Caco-2 (cell line): ENCODE measurements around the gene SNX24. TPM values are rescaled to one million over a fixed set of nuclear protein-coding genes. Genes with fewer than 3 reads are reported as not detected.

Source experiments
- BruUV-seq: library from RNA; stranded (reverse); fragments of 400-500 nt; replicated peaks from 2 replicates; lab custom pipeline; 2021; lab: Mats Ljungman, UMichigan
- CTCF ChIA-PET: fragments of 300-600 bp; sonication (Branson Sonifier 250); formaldehyde crosslinking; loops from one replicate; lab custom pipeline; 2022; ENCODE audit warnings: antibody characterized with exemption; lab: Charles Lee
- POLR2A ChIA-PET: fragments of 300-600 bp; sonication (Branson Sonifier 250); formaldehyde crosslinking; loops from one replicate; lab custom pipeline; 2022; ENCODE audit warnings: antibody characterized with exemption; lab: Charles Lee
- DNase-seq, 2 experiments: peaks; one replicate each; pipeline versions ENCODE4 v3.0.0 to v3.0.0-alpha.2; 2020 to 2022
- H3K27me3 ChIP-seq: replicated peaks from 2 replicates; pipeline ENCODE4 v1.6.0; 2011; ENCODE audit warnings: low read length; ENCODE audit not compliant: control insufficient read depth, insufficient read depth
- H3K36me3 ChIP-seq: 2 replicates; pipeline ENCODE4 v1.5.1; 2011; ENCODE audit warnings: low read length; ENCODE audit not compliant: control insufficient read depth, insufficient read depth
- H3K4me1 ChIP-seq: fragments of 250-450 bp; sonication (Bioruptor Pico); 2 replicates; pipeline ENCODE4 v1.5.1; 2020; ENCODE audit warnings: mild to moderate bottlenecking
- H3K4me3 ChIP-seq: 2 replicates; pipeline ENCODE4 v1.5.1; 2011; ENCODE audit warnings: low read depth, mild to moderate bottlenecking, control low read depth, low read length
- H3K9me3 ChIP-seq: fragments of 250-450 bp; sonication (Bioruptor Pico); 2 replicates; pipeline ENCODE4 v1.5.1; 2020; ENCODE audit warnings: mild to moderate bottlenecking, moderate library complexity
- H3K27ac Mint-ChIP-seq: one replicate; pipeline ENCODE4 v1.8.0; 2022; ENCODE audit warnings: mixed read lengths; ENCODE audit not compliant: unreplicated experiment
- H3K27me3 Mint-ChIP-seq: one replicate; pipeline ENCODE4 v1.8.0; 2022; ENCODE audit warnings: mixed read lengths; ENCODE audit not compliant: insufficient read depth, unreplicated experiment
- H3K36me3 Mint-ChIP-seq: one replicate; pipeline ENCODE4 v1.8.0; 2022; ENCODE audit warnings: mild to moderate bottlenecking, mixed read lengths; ENCODE audit not compliant: insufficient read depth, unreplicated experiment
- H3K4me1 Mint-ChIP-seq: one replicate; pipeline ENCODE4 v1.8.0; 2022; ENCODE audit warnings: low read depth, mixed read lengths; ENCODE audit not compliant: unreplicated experiment
- H3K4me3 Mint-ChIP-seq: one replicate; pipeline ENCODE4 v1.8.0; 2022; ENCODE audit warnings: mild to moderate bottlenecking, moderate library complexity, mixed read lengths; ENCODE audit not compliant: unreplicated experiment
- H3K9me3 Mint-ChIP-seq: one replicate; pipeline ENCODE4 v1.8.0; 2022; ENCODE audit warnings: mixed read lengths; ENCODE audit not compliant: unreplicated experiment
- CTCF ChIP-seq, 2 experiments: fragments of 200-600 bp in 1 of 2; IDR thresholded peaks; 1 replicate in 1 of 2; 2 replicates in 1 of 2; pipeline versions ENCODE4 v1.5.1 to v1.8.0; 2011 to 2022; ENCODE audit warnings: antibody characterized with exemption in 1 of 2, control low read depth in 1 of 2, inconsistent platforms in 1 of 2, low read depth in 1 of 2, low read length in 1 of 2, mild to moderate bottlenecking in 1 of 2, moderate library complexity in 1 of 2; ENCODE audit not compliant: insufficient read depth in 1 of 2, severe bottlenecking in 1 of 2, unreplicated experiment in 1 of 2
- intact Hi-C: fragments of 100-400 bp; cut with micrococcal nuclease; formaldehyde crosslinking; loops from one replicate; pipeline ENCODE4 v1.10.0; 2022; ENCODE audit not compliant: unreplicated experiment
- total RNA-seq: library from RNA; stranded (reverse); gene quantifications from 2 replicates; pipeline ENCODE4 v1.2.3, GENCODE V29; 2022

SNX24 gene
- total RNA-seq, 1 experiment from 2014 or later, result 38.4 TPM

- TF ChIP-seq CTCF (IDR thresholded peaks at IDR 0.05; ENCODE audit: insufficient read depth in 1 of 2, low read depth in 1 of 2, low read length in 1 of 2, severe bottlenecking in 1 of 2, unreplicated experiment in 1 of 2), result no peak
- intact Hi-C loops, result loop anchor here (10.0 kb wide), 1 partner anchor 713 kb away; no protein-coding TSS in a partner anchor
- Histone ChIP-seq H3K36me3 (no peaks in the 10 kb centered on the region), H3K4me1 (peaks cover 27% of the 10 kb centered on the region), H3K9me3 (no peaks in the 10 kb centered on the region), H3K27me3 (no peaks in the 10 kb centered on the region), H3K4me3 (no peak overlapping the region)
- Mint-ChIP-seq H3K9me3 (no peaks in the 10 kb centered on the region), H3K4me1 (peaks cover 23% of the 10 kb centered on the region), H3K4me3 (no peak overlapping the region), H3K27me3 (no peaks in the 10 kb centered on the region), H3K36me3 (no peaks in the 10 kb centered on the region), H3K27ac (peak overlapping the region; percentile 64)
- DNase-seq, result no peak
- ChIA-PET POLR2A (no interaction called here), CTCF (no interaction called here)
- no TSS peak for BruUV-seq
Observed at GRCh38 chr5:122902263-122902662, 56.9 kb downstream of the SNX24 start.

GRCh38 chr5:122906768-122907167 lies 61.4 kb downstream of the SNX24 start:
- no peaks in the 10 kb centered on the region for H3K27me3 ChIP-seq
- CTCF ChIA-PET, result no interaction called here
- intact Hi-C loops, result loop anchor here (10.0 kb wide), 1 partner anchor 708 kb away; no protein-coding TSS in a partner anchor
- H3K4me1 ChIP-seq, result peaks cover 34% of the 10 kb centered on the region
- TF ChIP-seq CTCF (IDR thresholded peaks at IDR 0.05; ENCODE audit: insufficient read depth in 1 of 2, low read depth in 1 of 2, low read length in 1 of 2, severe bottlenecking in 1 of 2, unreplicated experiment in 1 of 2), result no peak
- Mint-ChIP-seq H3K9me3 (no peaks in the 10 kb centered on the region), H3K4me1 (peaks cover 37% of the 10 kb centered on the region), H3K27me3 (no peaks in the 10 kb centered on the region), H3K27ac (peak overlapping the region; percentile 75), H3K36me3 (no peaks in the 10 kb centered on the region), H3K4me3 (no peak overlapping the region)
- H3K9me3 ChIP-seq, result no peaks in the 10 kb centered on the region
- no peak for DNase-seq
- POLR2A ChIA-PET, result no interaction called here
- no peaks in the 10 kb centered on the region for H3K36me3 ChIP-seq
- H3K4me3 ChIP-seq, result no peak overlapping the region
- no TSS peak for BruUV-seq

- no peaks in the 10 kb centered on the region for H3K36me3 Mint-ChIP-seq
- DNase-seq, result peak; percentile 50 to 58
- no peak for TF ChIP-seq CTCF (IDR thresholded peaks at IDR 0.05; ENCODE audit: insufficient read depth in 1 of 2, low read depth in 1 of 2, low read length in 1 of 2, severe bottlenecking in 1 of 2, unreplicated experiment in 1 of 2)
- ChIA-PET CTCF (interaction anchor here (0.6 kb wide), 2 partner anchors 210 to 390 kb away, joined by 3 to 5 read pairs; no protein-coding TSS in a partner anchor), POLR2A (no interaction called here)
- Histone ChIP-seq H3K4me3 (no peak overlapping the region), H3K27me3 (no peaks in the 10 kb centered on the region), H3K4me1 (peaks cover 32% of the 10 kb centered on the region), H3K9me3 (no peaks in the 10 kb centered on the region), H3K36me3 (no peaks in the 10 kb centered on the region)
- intact Hi-C loops, result loop anchor here (10.0 kb wide), 1 partner anchor 708 kb away; no protein-coding TSS in a partner anchor
- no peaks in the 10 kb centered on the region for H3K9me3 Mint-ChIP-seq
- BruUV-seq, result no TSS peak
- no peaks in the 10 kb centered on the region for H3K27me3 Mint-ChIP-seq
- H3K27ac Mint-ChIP-seq, result peak overlapping the region; percentile 75
- H3K4me3 Mint-ChIP-seq, result peak overlapping the region; percentile 30
- H3K4me1 Mint-ChIP-seq, result peaks cover 32% of the 10 kb centered on the region
Observed at GRCh38 chr5:122907276-122907675, 61.9 kb downstream of the SNX24 start.
